Liver (tissue), 10 donors: ENCODE measurements around the gene KCNK18. TPM values are rescaled to one million over a fixed set of nuclear protein-coding genes. Genes with fewer than 3 reads are reported as not detected.

ENCODE experiments used
- DNase-seq: peaks from one replicate; pipeline ENCODE4 v3.0.0-alpha.2; 2017; ENCODE audit warnings: low spot score
- H3K27ac ChIP-seq, 2 donors: one replicate each; pipeline ENCODE4 v1.7.0; 2013; ENCODE audit warnings: inconsistent platforms in 2 of 2, low read length in 2 of 2, control low read depth in 1 of 2, low read depth in 1 of 2, mild to moderate bottlenecking in 1 of 2
- H3K27me3 ChIP-seq, 4 donors: one replicate each; pipeline versions ENCODE4 v1.6.1 to v1.7.0; 2013; ENCODE audit warnings: low read length in 3 of 4, inconsistent platforms in 1 of 4, mild to moderate bottlenecking in 1 of 4, moderate library complexity in 1 of 4; ENCODE audit not compliant: control insufficient read depth in 4 of 4, insufficient read depth in 4 of 4
- H3K36me3 ChIP-seq, 4 donors: one replicate each; pipeline versions ENCODE4 v1.6.1 to v1.7.0; 2013; ENCODE audit warnings: low read length in 3 of 4, mild to moderate bottlenecking in 3 of 4, low read depth in 1 of 4, moderate library complexity in 1 of 4; ENCODE audit not compliant: control insufficient read depth in 4 of 4, insufficient read depth in 3 of 4
- H3K4me1 ChIP-seq, 4 donors: one replicate each; pipeline versions ENCODE4 v1.6.1 to v1.7.0; 2013; ENCODE audit warnings: low read length in 3 of 4, mild to moderate bottlenecking in 3 of 4, moderate library complexity in 1 of 4; ENCODE audit not compliant: control insufficient read depth in 4 of 4, insufficient read depth in 4 of 4
- H3K4me3 ChIP-seq, 3 donors: one replicate each; pipeline versions ENCODE4 v1.6.1 to v1.7.0; 2013; ENCODE audit warnings: low read length in 3 of 3, control low read depth in 1 of 3, low read depth in 1 of 3, mild to moderate bottlenecking in 1 of 3
- H3K9ac ChIP-seq, 2 donors: one replicate each; pipeline ENCODE4 v1.7.0; 2013; ENCODE audit warnings: low read length in 2 of 2, mild to moderate bottlenecking in 2 of 2, moderate library complexity in 2 of 2, control low read depth in 1 of 2, low read depth in 1 of 2
- H3K9me3 ChIP-seq, 4 donors: one replicate each; pipeline versions ENCODE4 v1.6.1 to v1.7.0; 2013; ENCODE audit warnings: low read length in 3 of 4; ENCODE audit not compliant: control insufficient read depth in 4 of 4
- ATF3 ChIP-seq: IDR thresholded peaks from 2 replicates; pipeline ENCODE4 v1.6.1; 2016; ENCODE audit warnings: antibody characterized with exemption
- EGR1 ChIP-seq, 2 donors: IDR thresholded peaks; 2 replicates each; pipeline ENCODE4 v1.6.1; 2016 to 2018; ENCODE audit warnings: antibody characterized with exemption in 2 of 2, low read depth in 2 of 2
- FOXA1 ChIP-seq: IDR thresholded peaks from 2 replicates; pipeline ENCODE4 v1.6.1; 2016; ENCODE audit warnings: antibody characterized with exemption
- FOXA2 ChIP-seq: IDR thresholded peaks from 2 replicates; pipeline ENCODE4 v1.6.1; 2016; ENCODE audit warnings: antibody characterized with exemption
- GABPA ChIP-seq, 2 donors: IDR thresholded peaks in 1 of 2; conservative IDR thresholded peaks in 1 of 2; 2 replicates each; pipeline ENCODE4 v1.6.1; 2016; ENCODE audit warnings: antibody characterized with exemption in 2 of 2, mild to moderate bottlenecking in 1 of 2, moderate library complexity in 1 of 2
- HNF4G ChIP-seq: IDR thresholded peaks from 2 replicates; pipeline ENCODE4 v1.6.1; 2016; ENCODE audit warnings: antibody characterized with exemption
- JUND ChIP-seq, 2 donors: IDR thresholded peaks; 2 replicates each; pipeline ENCODE4 v1.6.1; 2016; ENCODE audit warnings: antibody characterized with exemption in 2 of 2
- MAX ChIP-seq: IDR thresholded peaks from 2 replicates; pipeline ENCODE4 v1.6.1; 2016; ENCODE audit warnings: antibody characterized with exemption
- REST ChIP-seq: IDR thresholded peaks from 2 replicates; pipeline ENCODE4 v1.6.1; 2016; ENCODE audit warnings: antibody characterized with exemption, mild to moderate bottlenecking
- SP1 ChIP-seq: IDR thresholded peaks from 2 replicates; pipeline ENCODE4 v1.6.1; 2018; ENCODE audit warnings: antibody characterized with exemption, mild to moderate bottlenecking
- TAF1 ChIP-seq: conservative IDR thresholded peaks from 2 replicates; pipeline ENCODE4 v1.6.1; 2016; ENCODE audit warnings: antibody characterized with exemption, mild to moderate bottlenecking
- YY1 ChIP-seq: IDR thresholded peaks from 2 replicates; pipeline ENCODE4 v1.6.1; 2016; ENCODE audit warnings: antibody characterized with exemption, mild to moderate bottlenecking
- WGBS: extraction: QIAGEN DNeasy Blood & Tissue Kit; methylation state at CpG from one replicate; pipeline ENCODE4 v1.1.7; 2013; 5-methylcytosine and 5-hydroxymethylcytosine counted together
- polyA plus RNA-seq, 2 donors: library from polyadenylated mRNA; stranded (reverse) in 1 of 2; unstranded in 1 of 2; fragments of 200-250 nt in 1 of 2; fragments of >200 nt in 1 of 2; fragmentation: Nextera tagmentation in 1 of 2; extraction: Ambion mirVana in 1 of 2; gene quantifications; one replicate each; pipeline versions ENCODE4 v1.2.1 to v1.2.3, GENCODE V29; 2013 to 2015
- small RNA-seq: library from RNA; depleted of rRNA; stranded (forward); fragments of <200 nt; gene quantifications from one replicate; pipeline ENCODE3, GENCODE V24; 2014
- total RNA-seq, 2 donors: library from RNA; depleted of rRNA; stranded (reverse); fragments of >200 nt; gene quantifications; one replicate each; pipeline ENCODE4 v1.2.3, GENCODE V29; 2014
- donor health status: healthy.
- donor health status: healthy.
- donor health status: healthy.
- donor health status: healthy.
- donor health status: healthy.

KCNK18 gene
- total and polyA plus RNA-seq, 4 donors, result not detected

DNA sequence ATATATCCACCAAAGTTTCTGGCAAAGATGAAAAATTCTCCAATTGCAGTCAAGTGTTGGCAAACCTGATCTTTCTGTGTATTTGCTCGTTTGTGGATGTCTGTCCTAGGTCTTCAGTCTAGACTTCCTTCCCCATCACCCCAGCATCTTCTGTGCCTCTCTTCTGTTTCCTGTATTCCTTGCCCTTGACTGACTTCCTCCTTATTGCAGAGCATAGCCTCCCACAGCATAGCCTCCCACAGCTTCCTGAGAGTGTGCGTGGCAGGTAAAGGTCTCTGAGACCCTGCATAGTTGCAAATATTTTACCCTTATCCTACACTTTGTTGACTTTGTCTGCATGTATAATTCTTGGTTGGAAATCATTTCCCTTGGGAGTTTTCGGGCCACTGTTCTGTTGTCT is 62.0 kb downstream of the KCNK18 start:
- 54% methylated on average over 3 of the region's 3 CpGs for WGBS
- H3K9ac ChIP-seq, result no peak overlapping the region
- no peaks in the 10 kb centered on the region for H3K27me3 ChIP-seq

More for the DNA sequence above, 62.0 kb downstream of the KCNK18 start:
- peak; percentile 0 for DNase-seq
- Histone ChIP-seq H3K4me3 (no peak overlapping the region), H3K36me3 (no peaks in the 10 kb centered on the region), H3K4me1 (no peaks in the 10 kb centered on the region), H3K27ac (no peak overlapping the region), H3K9me3 (no peaks in the 10 kb centered on the region)
- no peak for TF ChIP-seq FOXA2
- no peak for TF ChIP-seq GABPA (IDR thresholded peaks at IDR 0.05 in 1 of 2, conservative IDR thresholded peaks at IDR 0.05 in 1 of 2)
- TF ChIP-seq EGR1 (IDR thresholded peaks at IDR 0.05; ENCODE audit: low read depth in 2 of 2), result no peak
- no peak for TF ChIP-seq MAX
- TF ChIP-seq TAF1, result no peak
- no peak for TF ChIP-seq FOXA1
- TF ChIP-seq HNF4G, result no peak
- no peak for TF ChIP-seq YY1
- no peak for TF ChIP-seq JUND (IDR thresholded peaks at IDR 0.05)
- TF ChIP-seq SP1, result no peak
- TF ChIP-seq REST, result no peak
- TF ChIP-seq ATF3, result no peak

Small RNA genes within 50 kb of the gene (small RNA-seq; reads per million reads assigned to genes)
- gene MIR3663, result not detected

Other genes with a start within 250 kb of the KCNK18 start
- 10 to 100 TPM in 1 of 2 donors, 1 to 10 TPM in 1; 3.2 to 11.7 TPM for gene SHTN1, start 192.3 kb upstream of the KCNK18 start, total RNA-seq
- gene SHTN1, start 192.3 kb upstream of the KCNK18 start, polyA plus RNA-seq, result 10 to 100 TPM in 1 of 2 donors, 1 to 10 TPM in 1; 8.9 to 11.7 TPM
- not detected for gene VAX1, start 59.2 kb upstream of the KCNK18 start, total RNA-seq
- gene VAX1, start 59.2 kb upstream of the KCNK18 start, polyA plus RNA-seq, result not detected
- gene SLC18A2, start 43.6 kb downstream of the KCNK18 start, total RNA-seq, result 1 to 10 TPM in 1 of 2 donors, under 1 TPM in 1; 0.92 to 1.8 TPM
- gene SLC18A2, start 43.6 kb downstream of the KCNK18 start, polyA plus RNA-seq, result 1 to 10 TPM; 1.1 to 3.7 TPM
- gene PDZD8, start 178.0 kb downstream of the KCNK18 start, total RNA-seq, result 10 to 100 TPM; 18.2 to 38.9 TPM
- gene PDZD8, start 178.0 kb downstream of the KCNK18 start, polyA plus RNA-seq, result 10 to 100 TPM in 1 of 2 donors, 1 to 10 TPM in 1; 9.3 to 12.0 TPM